Stimulated activated memory B cell treated with anti-CD40 and anti-IgM and Interleukin-4, amounts not matched to agents 10 μg/mL and 1 μg/mL and 100 μg/mL, for 72 hours (primary cell): ENCODE results near the gene FADS1.

Source experiments
- ATAC-seq: fragments of 150-1000 bp; cut with Tn5 transposase; 2 replicates; pipeline ENCODE4 v1.10.0; 2021
- H3K27ac Mint-ChIP-seq: one replicate; pipeline ENCODE4 v1.8.0; 2022; ENCODE audit warnings: mild to moderate bottlenecking, mixed read lengths
- H3K27me3 Mint-ChIP-seq: one replicate; pipeline ENCODE4 v1.8.0; 2022; ENCODE audit warnings: mixed read lengths
- H3K36me3 Mint-ChIP-seq: one replicate; pipeline ENCODE4 v1.8.0; 2022; ENCODE audit warnings: mixed read lengths
- H3K4me1 Mint-ChIP-seq: one replicate; pipeline ENCODE4 v1.8.0; 2022; ENCODE audit warnings: mixed read lengths
- H3K4me3 Mint-ChIP-seq: one replicate; pipeline ENCODE4 v1.8.0; 2022; ENCODE audit warnings: mild to moderate bottlenecking, moderate library complexity, mixed read lengths
- H3K9me3 Mint-ChIP-seq: one replicate; pipeline ENCODE4 v1.8.0; 2022; ENCODE audit warnings: mixed read lengths

Gene FADS1

DNA sequence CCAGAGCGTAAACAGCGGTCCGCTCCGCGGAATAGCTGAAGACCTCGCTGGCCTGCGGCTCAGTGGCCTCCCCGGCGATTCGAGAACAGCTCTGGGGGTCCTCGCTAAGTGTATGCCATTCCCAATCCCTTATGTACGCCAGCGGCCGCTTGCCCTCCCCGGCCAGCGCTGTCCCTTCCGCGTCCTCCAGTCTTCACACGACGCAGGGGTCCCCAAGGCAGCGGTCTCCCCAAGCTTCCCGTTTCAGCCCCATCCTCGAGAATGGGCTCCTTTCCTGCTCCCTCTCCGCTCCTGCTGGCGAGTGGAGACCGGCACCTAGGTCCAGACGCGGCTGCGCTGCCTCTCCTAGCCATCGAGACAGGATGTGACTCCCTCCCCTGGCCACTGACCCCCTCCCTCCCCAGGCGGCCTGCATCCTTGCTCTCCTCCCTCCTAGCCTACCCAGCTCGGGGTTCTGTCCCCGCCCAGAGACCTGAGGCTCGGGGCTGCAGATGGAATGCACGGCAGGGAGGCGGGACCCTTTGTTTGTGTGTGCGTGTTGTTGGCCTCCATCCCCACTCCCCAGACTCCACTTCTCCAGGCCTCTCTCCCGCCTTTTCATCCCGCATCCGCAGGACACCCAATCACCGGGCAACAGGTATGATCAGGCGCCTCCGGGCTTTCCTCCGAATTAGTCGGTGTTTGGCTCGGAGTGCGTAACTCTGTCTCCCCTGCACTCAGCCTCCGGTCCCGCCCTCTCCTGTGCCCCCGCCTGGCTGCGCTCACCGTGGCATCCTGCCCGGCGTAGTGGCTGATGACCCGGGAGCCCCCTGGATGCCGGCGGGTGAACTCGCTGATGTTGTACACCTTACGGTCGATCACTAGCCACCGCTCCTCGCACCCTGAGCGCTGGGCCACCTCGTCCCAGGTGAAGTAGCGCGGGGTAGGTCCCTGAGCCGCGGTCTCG is 740 bp downstream of the FADS1 start:
- Mint-ChIP-seq H3K27ac (peak overlapping the region; percentile 83), H3K4me1 (peaks cover 21% of the 10 kb centered on the region), H3K27me3 (peaks cover 22% of the 10 kb centered on the region), H3K9me3 (no peaks in the 10 kb centered on the region), H3K36me3 (peaks cover 7% of the 10 kb centered on the region), H3K4me3 (peak overlapping the region; percentile 81)
- peak; percentile 70 for ATAC-seq

GRCh38 chr11:61814958-61815789 is 1.6 kb downstream of the FADS1 start:
- Mint-ChIP-seq H3K9me3 (no peaks in the 10 kb centered on the region), H3K4me3 (peak overlapping the region; percentile 81), H3K4me1 (peaks cover 21% of the 10 kb centered on the region), H3K36me3 (peaks cover 12% of the 10 kb centered on the region), H3K27ac (peak overlapping the region; percentile 83), H3K27me3 (peaks cover 22% of the 10 kb centered on the region)
- peak; percentile 68 for ATAC-seq

DNA sequence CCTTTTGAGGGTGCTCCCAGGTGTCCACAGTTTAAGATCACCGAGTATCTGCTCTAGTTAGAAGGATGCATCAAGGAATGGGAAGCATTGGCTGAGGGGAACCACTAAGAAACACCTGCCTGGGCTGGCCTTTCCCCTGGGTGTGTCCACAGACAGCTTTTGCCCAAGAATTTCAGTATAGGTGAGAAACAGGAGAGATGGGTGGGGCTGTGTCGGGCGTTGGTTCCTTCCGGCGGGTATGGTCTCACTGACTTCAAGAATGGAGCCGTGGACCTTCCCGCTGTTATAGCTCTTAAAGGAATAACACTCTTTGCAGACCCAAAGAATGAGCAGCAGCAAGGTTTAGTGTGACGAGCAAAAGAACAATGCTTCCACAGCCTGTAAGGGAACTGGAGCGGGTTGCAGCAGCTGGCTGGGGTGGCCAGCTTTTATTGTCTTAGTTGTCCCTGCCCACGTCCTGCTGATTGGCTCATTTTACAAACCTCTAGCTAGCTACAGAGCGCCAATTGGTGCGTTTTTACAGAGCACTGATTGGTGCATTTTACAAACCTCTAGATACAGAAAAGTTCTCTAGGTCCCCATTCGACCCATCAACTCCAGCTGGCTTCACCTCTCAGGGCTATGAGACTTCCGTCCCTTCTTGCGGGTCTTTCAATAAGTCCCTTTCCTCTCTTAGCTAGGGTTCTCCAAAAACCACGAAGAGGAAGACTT is 2.4 kb downstream of the FADS1 start:
- peak overlapping the region; percentile 83 for H3K27ac Mint-ChIP-seq
- H3K27me3 Mint-ChIP-seq, result peaks cover 22% of the 10 kb centered on the region
- H3K36me3 Mint-ChIP-seq, result peaks cover 13% of the 10 kb centered on the region
- H3K4me3 Mint-ChIP-seq, result peak overlapping the region; percentile 81
- no peak for ATAC-seq
- no peaks in the 10 kb centered on the region for H3K9me3 Mint-ChIP-seq
- peaks cover 21% of the 10 kb centered on the region for H3K4me1 Mint-ChIP-seq

DNA sequence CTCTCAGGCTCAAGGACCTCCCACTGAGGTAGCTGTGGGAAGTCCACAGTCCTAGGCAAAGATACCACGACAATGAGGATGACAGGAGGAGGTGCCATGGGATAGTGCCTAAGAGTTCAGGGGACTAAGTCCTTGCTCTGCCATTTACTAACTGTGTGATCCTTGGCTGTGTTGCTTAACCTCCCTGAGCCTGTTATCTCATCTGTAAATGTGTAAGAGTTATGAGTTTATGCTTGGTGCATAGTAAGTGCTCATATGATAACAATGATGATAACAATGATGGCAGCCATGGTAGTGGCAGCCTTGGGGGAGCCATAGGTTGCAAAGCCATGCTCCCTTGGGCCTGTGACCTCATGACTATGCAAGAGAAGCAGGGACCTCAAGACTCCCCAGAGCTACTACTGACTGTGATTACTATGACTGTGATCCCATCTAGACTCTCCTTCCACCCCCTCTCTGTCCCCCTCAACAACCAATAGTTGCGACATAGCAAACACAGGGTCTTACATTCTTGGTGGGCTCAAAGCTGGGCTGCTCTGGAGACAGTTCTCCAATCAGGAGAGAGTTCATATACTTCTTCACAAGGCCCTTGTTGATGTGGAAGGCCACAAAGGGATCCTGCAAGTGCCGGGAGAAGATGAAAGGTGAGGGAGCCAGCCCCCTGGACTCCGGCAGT is 3.9 kb downstream of the FADS1 start:
- peaks cover 18% of the 10 kb centered on the region for H3K36me3 Mint-ChIP-seq
- peaks cover 22% of the 10 kb centered on the region for H3K27me3 Mint-ChIP-seq
- H3K27ac Mint-ChIP-seq, result no peak overlapping the region
- peaks cover 21% of the 10 kb centered on the region for H3K4me1 Mint-ChIP-seq
- no peak overlapping the region for H3K4me3 Mint-ChIP-seq
- ATAC-seq, result no peak
- H3K9me3 Mint-ChIP-seq, result no peaks in the 10 kb centered on the region

DNA sequence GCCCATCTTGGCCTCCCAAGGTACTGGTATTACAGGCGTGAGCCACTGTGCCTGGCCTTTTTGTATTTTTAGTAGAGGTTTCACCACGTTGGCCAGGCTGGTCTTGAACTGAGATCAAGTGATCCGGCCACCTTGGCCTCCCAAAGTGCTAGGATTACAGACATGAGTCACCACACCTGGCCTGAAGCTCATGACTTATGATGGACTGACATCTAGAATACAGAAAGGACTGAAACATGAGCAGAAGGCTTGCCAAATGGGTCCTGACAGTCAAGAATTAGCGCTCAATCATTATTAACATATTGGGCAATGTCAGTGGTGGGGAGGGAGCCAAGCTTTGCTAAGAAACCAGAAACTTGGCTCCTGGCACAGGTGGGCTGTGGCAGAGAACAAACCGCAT is 5.0 kb downstream of the FADS1 start:
- H3K27ac Mint-ChIP-seq, result no peak overlapping the region
- peaks cover 18% of the 10 kb centered on the region for H3K36me3 Mint-ChIP-seq
- no peak overlapping the region for H3K4me3 Mint-ChIP-seq

DNA sequence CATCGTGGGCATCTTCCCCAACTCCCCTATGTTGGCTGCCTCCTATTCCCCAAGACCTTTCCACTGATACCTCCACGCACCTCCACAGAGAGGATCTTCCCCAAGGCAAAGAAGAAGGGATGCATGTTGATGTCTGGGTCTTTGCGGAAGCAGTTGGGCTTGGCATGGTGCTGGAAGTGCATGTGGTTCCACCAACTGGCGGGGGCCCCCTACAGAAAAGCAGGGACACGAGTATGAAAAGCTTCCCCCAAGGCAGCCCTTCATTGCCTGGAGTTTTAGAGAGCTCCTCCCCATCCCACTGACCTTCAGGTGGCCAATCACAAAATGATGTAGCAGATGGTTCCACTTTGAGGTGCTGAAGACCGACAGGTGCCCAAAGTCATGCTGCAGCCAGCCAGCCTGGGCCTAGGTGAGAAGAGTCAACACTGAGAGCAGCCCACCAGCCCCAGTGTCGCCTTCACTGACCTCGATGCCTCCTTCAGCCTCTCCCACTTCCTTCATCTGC is 6.1 kb downstream of the FADS1 start:
- Mint-ChIP-seq H3K4me3 (no peak overlapping the region), H3K36me3 (peaks cover 18% of the 10 kb centered on the region), H3K27me3 (peaks cover 13% of the 10 kb centered on the region), H3K9me3 (no peaks in the 10 kb centered on the region), H3K27ac (no peak overlapping the region), H3K4me1 (peaks cover 12% of the 10 kb centered on the region)
- ATAC-seq, result no peak

More for the DNA sequence above, 5.0 kb downstream of the FADS1 start:
- no peaks in the 10 kb centered on the region for H3K9me3 Mint-ChIP-seq
- peaks cover 22% of the 10 kb centered on the region for H3K27me3 Mint-ChIP-seq
- ATAC-seq, result no peak
- H3K4me1 Mint-ChIP-seq, result peaks cover 21% of the 10 kb centered on the region

- Mint-ChIP-seq H3K9me3 (no peaks in the 10 kb centered on the region), H3K27me3 (no peaks in the 10 kb centered on the region), H3K27ac (no peak overlapping the region), H3K4me3 (no peak overlapping the region), H3K4me1 (no peaks in the 10 kb centered on the region), H3K36me3 (peaks cover 24% of the 10 kb centered on the region)
- ATAC-seq, result no peak
Measured at GRCh38 chr11:61806785-61807184, 10.0 kb downstream of the FADS1 start.

DNA sequence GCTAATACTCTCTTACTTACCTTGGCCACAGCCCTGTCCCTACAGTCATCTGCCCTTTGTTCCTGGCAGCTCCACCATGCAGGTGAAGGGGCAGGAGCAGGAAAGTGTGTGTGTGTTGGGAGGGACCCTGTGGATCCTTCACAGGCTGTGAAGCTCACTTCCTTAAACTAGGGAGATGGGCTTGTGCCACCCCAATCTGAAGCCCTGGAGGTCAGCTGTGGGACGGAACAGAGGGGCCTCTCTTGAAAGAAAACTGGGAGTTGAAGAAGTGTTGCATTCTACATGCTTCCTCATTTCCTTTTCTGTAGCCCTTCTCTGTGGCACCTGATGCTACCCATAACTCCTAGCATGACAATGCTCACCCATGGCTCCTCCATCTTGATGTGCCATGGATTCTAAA is 11.7 kb downstream of the FADS1 start:
- Mint-ChIP-seq H3K4me1 (no peaks in the 10 kb centered on the region), H3K36me3 (peaks cover 24% of the 10 kb centered on the region), H3K4me3 (no peak overlapping the region), H3K27me3 (no peaks in the 10 kb centered on the region), H3K9me3 (no peaks in the 10 kb centered on the region), H3K27ac (no peak overlapping the region)
- ATAC-seq, result no peak

GRCh38 chr11:61803889-61804647 is 12.7 kb downstream of the FADS1 start:
- Mint-ChIP-seq H3K27me3 (no peaks in the 10 kb centered on the region), H3K27ac (no peak overlapping the region), H3K9me3 (no peaks in the 10 kb centered on the region), H3K4me1 (no peaks in the 10 kb centered on the region), H3K4me3 (no peak overlapping the region), H3K36me3 (peaks cover 23% of the 10 kb centered on the region)
- no peak for ATAC-seq

DNA sequence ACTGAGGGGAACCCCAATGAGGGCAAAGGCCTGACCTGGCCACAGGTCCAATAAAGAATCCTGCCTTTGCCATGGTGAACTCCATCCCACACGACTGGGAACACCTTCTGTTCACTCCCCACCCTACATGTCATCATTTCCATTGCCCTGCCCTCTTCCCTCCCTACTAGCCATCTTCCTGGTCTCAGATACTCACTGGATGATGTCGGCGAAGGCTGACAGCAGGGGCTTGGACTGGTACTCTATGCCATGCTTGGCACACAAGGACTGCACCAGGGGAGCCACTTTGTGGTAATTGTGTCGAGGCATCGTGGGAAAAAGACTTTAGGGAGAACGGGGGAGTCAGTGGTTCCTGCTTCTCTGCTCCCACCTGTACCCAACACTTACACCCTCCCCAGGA is 14.2 kb downstream of the FADS1 start:
- Mint-ChIP-seq H3K27ac (no peak overlapping the region), H3K9me3 (no peaks in the 10 kb centered on the region), H3K36me3 (peaks cover 18% of the 10 kb centered on the region), H3K4me3 (no peak overlapping the region), H3K4me1 (no peaks in the 10 kb centered on the region), H3K27me3 (no peaks in the 10 kb centered on the region)
- no peak for ATAC-seq

DNA sequence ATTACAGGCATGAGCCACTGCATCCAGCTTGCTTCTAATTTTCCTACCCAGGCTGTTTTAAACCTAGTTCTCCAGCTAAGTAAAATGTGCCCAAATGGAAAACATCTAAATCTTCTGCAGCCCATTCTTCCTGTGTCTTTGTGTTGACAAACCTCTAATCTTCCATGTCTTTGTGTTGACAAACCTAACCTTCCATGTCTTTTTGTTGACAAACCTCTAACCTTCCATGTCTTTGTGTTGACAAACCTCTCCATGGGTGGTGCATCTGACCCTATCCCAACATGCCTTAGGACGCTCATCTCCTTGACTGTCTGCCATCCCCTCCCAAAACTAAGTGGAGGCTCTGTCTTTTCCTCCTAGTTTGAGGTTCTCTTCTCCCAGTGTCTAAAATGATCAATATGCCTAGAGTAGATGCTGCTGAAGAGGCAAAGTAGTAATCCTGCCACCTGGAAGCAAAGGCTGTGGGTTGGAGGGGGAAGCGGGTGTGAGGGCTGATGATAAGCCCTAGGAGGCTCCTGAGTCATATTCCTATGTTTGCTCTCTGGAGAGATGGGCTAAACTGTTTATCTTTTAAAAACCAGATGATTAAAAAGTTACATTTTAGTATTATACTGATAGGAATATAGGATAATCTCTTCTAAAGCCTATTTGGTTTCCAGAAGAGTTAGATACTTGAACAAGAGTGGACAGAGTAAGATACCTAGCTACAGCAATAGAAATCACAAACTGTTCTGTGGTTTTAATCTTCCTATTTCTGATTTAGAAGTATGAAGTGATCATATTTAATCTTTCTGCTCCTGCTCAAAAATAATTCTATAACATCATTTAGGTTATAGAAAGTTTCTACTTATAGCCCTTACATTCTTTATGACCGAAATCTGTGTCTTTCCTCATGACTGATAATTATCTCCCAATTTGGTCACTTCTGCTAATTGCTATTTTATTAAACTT is 16.2 kb downstream of the FADS1 start:
- Mint-ChIP-seq H3K4me3 (no peak overlapping the region), H3K27me3 (no peaks in the 10 kb centered on the region), H3K9me3 (no peaks in the 10 kb centered on the region), H3K4me1 (no peaks in the 10 kb centered on the region), H3K36me3 (peaks cover 28% of the 10 kb centered on the region), H3K27ac (no peak overlapping the region)
- no peak for ATAC-seq

- Mint-ChIP-seq H3K4me1 (no peaks in the 10 kb centered on the region), H3K27me3 (no peaks in the 10 kb centered on the region), H3K27ac (no peak overlapping the region), H3K4me3 (no peak overlapping the region), H3K9me3 (no peaks in the 10 kb centered on the region), H3K36me3 (peaks cover 33% of the 10 kb centered on the region)
- ATAC-seq, result no peak
Measured at GRCh38 chr11:61799665-61800284, 17.0 kb downstream of the FADS1 start.
